GM18517 (cell line): ENCODE measurements around the gene FILIP1L.

Source experiments
- ATAC-seq: cut with Tn5 transposase; IDR thresholded peaks from one replicate; pipeline ENCODE4 v1.9.1; 2021; ENCODE audit warnings: mild to moderate bottlenecking, moderate library complexity; ENCODE audit not compliant: unreplicated experiment

FILIP1L gene

DNA sequence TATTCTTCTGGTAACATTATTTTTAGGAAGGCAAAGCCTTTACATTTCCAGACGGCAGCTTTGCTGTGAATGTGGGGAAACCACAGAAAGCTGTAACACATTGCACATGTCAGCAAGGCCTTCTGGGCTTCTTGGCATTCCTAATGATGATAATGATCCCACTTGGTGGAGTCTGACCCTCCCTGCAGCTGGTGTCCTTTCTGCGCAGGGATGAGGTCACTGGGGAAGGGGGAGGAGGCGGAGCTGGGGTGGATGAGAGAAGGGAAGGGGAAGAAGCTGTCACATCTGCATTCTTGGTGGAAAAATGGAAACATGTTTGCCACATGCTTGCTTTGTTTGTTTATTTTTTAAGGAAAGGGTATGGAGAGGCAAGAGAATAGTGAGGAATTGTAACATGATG is 68.6 kb downstream of the FILIP1L start:
- ATAC-seq, result no peak

DNA sequence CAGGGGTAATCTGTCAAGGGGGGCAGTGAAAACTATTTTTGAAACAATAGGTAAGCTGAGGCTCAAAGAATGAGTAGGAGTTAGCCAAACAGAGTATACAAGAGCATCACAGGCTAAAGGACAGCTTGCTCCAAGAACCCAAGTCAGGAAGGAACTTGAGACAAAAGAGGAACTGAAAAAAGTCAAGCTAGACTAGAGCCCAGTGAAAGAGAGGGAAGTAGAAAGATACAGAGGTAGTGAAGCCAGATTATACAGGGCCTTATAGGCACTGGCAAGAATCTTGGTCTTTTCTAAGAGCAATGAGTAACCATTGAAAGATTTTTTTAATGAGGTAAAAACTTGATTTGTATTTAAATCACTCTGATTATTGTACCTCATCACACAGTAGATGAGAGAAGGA is 69.9 kb downstream of the FILIP1L start:
- peak; percentile 91 for ATAC-seq

DNA sequence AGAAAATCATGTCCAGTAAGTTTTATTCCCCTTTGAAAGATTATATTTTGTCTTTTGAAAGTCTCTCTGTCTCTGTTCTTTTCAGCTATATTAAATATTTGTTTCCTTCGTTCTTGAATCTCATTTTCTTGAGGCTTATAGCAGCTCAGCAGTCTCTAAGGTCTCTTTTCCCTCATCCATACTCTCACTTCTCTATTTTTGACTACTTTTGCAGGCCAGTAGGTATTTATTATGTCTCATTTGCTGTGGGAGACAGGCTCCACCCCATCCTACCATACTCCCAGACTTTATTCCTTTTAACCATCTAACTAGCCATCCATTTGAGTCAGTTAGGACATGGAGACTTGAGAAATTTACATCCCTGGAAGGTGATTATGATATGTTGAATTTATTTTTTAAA is 71.0 kb downstream of the FILIP1L start:
- no peak for ATAC-seq

DNA sequence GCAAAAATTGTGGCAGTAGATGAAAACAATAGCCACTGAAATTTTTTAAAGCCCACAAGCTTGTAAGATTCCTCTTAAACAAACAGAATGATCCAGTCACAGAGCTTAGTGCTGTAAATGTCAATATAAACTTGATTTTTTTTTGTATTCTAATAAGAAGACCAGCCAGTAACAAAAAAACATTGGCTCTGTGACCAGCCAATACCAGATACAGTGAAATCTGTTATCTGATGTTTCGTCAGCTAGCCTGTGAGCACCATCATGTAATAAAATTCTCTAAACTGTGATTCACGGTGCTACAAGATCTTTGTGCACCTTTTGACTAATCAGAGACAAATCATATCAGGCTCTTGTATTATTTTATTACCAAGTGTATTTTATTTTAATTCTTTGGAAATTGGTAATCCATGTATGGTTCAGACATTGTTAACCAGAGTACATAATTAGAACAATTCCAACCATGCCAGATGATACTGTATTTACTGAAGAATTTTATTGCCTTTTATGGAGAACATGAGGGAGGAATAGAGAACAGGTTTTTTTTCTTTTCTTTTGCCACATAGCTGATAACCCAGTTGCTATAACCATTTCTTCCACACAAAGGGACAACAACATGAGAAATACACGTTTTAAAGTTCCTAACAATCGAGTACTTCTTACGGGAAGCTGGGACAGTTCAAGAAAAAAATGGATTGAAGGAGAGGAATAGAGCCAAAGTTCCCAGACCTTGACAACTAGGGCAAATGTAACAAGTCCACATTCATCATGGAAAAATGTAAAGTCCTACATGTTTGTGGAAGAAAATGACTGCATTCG is 71.9 kb downstream of the FILIP1L start:
- no peak for ATAC-seq

DNA sequence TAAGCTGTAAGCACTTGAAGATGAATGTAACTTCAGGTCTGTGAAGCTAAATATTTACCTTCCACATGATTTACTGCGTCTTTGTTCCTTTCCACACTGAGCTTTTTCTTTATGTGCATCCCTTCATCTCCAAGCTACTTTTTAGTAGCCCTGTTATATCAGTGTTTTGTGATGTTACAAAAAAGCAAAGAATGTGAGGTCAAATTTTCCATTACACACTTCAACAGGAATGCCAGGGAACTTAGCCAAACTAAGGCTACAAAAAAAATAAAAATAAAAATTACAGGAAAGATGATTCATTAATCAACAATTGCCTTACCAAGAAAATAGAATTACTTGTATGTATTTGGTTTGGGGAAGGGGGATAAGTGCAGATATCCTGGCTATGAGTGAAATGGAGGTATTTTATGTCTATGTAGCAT is 73.0 kb downstream of the FILIP1L start:
- no peak for ATAC-seq

DNA sequence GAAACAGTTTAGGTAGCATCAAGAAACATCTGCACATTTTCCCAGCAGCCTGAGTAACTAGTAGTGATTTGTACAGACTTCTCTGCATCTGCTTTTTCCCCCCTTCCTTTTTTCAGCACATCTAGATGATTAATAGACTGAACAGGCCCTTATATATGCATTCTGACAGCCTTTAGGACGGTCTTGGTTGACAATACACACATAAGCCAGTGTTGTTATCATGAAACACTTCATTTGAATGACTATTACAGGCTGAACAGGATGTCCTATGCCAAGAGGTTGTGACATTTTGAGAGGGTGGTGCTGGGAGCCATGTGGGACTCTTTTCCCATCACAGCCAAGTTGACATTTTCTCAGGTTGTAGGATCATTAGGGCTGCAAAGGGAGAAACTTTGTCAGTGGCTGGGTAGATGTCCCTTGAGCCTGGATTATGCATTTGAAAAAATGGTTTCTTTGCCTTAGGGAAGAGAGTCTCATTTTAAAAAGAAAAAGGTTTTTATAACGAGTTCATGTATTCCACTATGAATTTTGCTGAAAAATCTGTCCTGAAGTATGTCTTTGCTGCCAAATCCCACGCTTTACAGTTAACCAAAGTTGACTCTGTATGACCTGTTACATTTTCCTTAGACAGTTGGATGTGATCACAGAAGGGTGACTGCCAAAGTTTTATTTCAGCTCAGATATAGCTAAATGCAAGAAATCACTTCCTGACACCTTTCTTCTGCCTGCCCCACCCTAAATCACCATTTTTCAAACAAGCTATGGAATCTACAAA is 73.7 kb downstream of the FILIP1L start:
- ATAC-seq, result no peak

DNA sequence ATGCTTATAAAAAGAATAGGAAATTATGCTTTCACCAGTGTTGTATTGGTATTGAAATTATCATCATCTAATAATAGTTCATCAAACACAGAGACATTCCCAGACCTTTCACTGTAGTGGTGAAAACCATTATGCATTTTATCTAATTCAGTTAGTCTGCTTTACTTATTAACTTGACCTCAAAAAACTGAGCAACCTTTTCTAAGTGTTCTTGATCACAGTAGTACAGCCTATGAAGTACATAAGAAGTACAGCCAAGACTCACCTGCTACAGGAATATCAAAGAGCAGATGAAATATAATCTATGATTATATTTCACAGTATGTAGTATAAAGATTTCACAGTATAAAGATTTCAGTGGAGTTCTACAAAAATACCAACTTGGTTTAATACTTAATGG is 75.2 kb downstream of the FILIP1L start:
- ATAC-seq, result no peak

DNA sequence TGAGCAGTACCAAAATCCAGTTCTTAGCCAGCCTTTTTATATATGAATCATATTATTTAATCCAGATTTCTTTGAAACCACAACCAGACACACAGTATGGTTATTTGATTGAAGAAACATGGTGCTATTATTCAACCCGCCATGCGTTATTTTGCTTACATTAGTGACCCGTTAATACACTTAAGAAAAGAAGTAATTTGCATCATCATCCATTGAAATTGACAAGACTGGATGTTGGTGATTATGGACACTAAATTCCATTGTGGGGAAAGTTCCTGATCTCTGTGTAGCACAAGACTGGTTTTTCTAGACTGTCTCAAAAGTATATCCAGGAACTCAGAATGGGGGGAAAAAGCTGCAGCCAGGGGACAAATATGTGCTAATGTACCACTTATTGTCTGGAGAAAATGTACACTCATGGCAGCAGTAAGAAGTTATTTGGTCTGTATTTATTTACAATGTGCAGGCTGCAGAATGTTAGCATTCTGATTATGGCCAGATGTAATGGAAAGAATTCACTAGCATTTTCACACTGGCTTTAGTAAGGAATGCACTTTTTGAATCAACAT is 80.3 kb downstream of the FILIP1L start:
- no peak for ATAC-seq

DNA sequence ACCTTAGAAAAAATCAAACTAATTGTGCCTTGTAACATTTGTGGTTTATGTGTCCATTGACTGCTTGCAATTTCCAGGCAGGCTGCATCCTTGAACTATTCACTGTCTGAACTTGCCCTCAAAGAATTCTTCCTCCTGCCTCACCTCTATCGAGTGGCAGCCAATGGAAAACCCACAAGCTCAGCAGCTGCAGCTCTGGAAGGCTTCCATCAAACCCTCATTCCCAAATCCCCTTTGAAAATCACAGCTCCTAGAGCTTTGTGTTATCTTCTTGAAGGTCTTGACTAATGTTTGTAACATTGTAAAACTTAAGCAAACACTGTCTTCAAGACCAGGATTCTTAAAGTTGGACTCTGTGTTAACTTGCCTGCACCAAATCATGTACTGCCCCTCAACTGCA is 81.1 kb downstream of the FILIP1L start:
- ATAC-seq, result no peak

DNA sequence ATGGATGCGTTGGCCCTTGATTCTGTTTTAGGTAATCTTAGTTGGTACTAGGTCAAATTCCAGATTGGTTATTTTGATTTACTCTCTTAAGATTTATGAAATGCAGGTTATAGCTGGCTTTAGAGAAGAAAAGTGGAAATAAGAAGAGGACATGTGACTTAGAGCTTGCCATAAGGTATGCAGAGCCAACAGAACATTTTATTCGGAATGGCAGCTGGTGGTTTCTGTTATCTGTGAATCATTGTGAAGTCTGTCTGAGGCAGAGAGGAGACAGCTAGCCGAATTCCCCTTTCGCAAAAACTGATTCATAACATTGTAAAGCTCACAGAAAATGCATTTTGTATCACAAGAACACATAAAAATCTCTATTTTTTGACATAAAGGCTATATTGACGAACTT is 82.1 kb downstream of the FILIP1L start:
- no peak for ATAC-seq

DNA sequence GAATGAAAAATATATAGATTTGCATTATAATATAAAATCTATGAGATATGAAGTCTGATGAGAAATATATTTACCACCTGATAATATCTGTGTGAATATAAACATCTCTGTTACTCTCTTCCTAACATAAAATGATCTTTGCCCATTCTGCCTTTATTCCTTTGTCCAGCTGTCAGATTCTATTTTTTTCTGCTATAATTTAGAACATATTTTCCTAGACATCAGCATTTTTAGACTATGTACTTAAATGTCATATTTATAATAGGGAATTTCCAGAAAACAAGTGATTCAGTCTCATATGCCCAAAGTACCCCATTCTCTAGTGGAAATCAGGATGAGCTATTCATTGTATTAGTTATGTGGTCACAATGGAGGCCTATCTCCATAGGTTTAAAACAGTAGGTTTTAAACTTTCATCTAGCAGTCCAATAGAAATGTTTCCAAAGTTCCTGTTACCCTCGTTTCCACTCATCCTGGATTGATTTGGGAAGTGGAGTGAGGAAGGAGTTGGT is 83.3 kb downstream of the FILIP1L start:
- ATAC-seq, result no peak

DNA sequence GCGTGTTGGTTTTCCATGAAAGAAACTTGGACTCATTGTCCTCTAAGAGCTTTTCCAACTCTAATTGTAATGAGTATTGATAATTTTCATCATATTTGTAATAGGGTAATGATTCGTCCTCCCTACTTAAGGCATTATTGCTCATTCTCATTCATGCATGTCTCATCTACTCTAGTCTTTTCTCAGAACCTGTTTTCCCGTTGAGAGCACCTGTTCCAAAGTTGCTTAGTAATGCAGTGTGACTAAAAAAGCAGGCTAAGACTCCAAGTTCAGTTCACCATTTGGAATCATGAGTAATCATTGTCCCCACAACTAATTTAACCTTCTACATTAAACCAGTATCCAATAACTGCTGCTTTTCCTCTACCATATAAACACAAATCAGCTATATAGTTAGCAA is 84.0 kb downstream of the FILIP1L start:
- ATAC-seq, result no peak

DNA sequence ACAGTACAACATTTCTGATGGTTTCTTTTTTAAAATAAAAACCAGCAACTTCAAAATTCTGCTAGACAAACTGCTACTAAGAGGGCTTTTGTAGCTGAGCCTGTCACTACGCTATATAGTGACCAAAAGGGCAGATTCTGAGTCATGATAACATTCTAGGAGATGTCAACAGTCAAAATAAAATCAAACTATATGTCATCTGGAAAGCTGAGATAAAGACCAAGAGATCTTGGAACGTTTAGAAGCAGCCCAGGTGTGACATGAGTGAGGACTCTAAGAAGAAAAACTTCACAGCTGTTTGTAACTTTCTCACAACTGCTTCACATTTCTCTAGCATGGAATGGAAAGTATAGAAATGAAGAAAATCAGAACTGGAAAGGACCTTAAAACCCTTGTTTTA is 84.6 kb downstream of the FILIP1L start:
- ATAC-seq, result no peak

DNA sequence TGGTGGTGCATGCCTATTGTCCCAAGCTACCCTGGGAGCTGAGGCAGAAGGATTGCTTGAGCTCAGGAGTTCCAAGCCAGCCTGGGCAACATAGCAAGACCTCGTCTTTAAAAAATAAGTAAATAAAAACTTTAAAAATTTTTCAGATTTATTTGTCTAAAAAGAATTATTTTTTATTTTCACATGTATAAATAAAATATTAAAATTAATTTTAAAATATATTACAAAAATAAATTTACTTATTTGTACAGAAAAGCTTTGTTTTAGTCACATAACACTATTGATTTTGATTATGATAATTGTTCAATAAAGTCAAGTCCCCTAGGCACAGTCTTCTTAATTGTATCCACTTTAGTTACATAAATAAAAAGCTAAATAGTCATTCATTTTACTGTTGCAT is 85.2 kb downstream of the FILIP1L start:
- ATAC-seq, result no peak

DNA sequence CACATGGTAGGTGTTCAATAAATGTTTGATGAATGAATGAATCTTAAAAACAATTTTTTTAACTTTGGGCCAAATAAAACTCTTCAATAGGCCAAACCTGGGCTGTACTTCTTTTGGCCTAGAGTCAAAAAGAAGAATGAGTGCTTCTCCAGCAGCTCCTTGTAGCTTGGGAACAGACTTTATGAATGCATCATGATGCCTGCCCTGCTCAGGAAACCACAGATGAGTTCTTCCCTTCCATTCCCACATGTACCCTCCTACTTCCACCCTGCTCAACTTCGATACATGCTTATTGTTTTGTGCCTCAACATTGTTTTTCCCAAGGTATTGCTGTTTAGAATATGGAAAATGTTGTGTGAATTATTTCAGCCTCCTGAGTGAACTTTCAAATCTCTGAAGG is 87.0 kb downstream of the FILIP1L start:
- no peak for ATAC-seq

DNA sequence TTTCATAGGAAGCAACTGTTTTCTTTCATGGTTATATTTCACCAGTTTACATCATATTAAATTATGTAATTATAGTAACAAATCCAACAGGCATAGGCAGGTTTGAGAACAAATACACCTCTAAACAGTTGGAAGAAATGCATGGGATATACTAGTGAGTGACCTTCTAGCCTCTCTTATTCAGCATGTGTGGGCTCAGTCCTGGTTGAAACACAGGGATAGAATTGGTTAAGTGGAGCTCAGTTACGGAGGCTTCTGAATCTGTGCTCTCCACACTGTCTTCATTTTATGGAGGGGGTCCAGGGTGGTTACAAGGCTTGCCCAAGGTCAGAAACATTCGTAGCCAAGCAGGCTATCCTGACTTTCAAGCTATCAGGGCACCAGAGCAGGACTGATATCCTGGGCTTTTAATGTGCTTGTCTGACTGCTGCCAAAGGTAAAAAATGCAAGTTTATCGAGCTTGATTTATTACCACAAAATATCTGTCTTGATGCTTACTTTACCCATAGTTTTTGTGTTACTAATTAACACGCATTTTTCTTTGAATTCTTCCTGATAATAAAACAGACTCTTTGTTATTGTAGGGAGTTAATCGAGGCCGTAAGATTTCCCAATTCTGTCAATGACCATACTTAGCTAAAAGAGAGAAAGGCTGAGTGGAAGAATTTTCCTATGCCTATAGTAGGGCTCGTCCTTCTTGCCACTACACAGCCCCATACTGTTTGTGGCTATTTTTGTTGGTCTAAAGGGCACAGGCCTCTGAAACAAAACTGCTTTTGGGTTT is 89.6 kb downstream of the FILIP1L start:
- ATAC-seq, result no peak

DNA sequence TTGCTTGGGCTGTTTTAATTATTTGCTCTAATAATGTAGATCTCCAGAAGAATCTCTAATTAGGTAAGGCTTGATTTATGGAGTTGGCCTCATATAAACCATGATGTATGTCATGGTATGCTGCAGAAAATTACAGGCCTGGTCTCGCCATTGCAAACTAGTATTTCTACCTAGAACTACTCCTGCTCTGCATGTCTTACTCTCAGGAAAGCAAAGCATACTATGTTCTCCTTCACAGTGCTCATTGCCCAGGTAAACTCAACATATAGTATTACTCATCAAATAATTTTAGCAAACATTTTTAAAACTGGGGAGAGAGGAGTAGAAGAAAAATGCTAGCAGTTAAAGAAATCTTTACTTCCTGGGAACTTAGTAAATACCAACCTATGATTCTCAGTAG is 90.7 kb downstream of the FILIP1L start:
- ATAC-seq, result no peak

DNA sequence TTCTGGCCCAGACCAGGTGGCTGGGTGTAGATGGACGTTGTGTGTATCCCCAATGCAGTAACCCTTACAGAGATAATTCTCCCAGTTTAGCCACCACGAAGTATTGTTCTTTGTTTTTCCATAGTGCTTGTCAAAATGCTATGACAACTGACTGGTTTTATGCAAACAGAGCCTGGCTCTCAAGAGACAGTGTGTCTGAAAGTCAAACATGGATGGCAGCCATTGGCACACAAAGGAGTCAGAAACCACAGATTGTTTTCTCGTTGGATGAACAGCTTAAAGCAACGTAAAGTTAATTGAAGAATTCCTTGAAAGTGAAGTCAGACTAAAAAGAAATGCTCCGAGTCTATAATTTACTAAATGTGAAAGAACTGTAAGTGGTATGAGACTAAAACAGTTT is 91.2 kb downstream of the FILIP1L start:
- ATAC-seq, result no peak

DNA sequence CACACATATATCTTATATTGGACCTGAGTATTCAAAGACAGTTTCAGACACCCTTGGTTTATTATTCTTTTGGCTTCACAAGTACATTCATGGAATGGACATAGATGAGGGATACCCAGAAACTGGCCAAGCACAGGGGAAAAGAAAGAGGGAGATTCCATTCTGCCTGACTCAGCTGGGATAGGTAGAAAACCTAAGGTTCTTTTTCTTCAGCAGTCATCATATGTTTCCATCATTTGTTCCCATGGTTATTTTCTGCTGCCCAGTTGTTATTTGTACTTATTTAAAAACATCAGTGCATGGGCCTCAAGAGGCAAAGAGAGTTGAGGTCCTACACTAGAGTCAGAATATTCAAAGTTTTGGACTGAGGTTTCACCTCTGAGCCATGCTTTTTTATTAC is 91.8 kb downstream of the FILIP1L start:
- no peak for ATAC-seq

DNA sequence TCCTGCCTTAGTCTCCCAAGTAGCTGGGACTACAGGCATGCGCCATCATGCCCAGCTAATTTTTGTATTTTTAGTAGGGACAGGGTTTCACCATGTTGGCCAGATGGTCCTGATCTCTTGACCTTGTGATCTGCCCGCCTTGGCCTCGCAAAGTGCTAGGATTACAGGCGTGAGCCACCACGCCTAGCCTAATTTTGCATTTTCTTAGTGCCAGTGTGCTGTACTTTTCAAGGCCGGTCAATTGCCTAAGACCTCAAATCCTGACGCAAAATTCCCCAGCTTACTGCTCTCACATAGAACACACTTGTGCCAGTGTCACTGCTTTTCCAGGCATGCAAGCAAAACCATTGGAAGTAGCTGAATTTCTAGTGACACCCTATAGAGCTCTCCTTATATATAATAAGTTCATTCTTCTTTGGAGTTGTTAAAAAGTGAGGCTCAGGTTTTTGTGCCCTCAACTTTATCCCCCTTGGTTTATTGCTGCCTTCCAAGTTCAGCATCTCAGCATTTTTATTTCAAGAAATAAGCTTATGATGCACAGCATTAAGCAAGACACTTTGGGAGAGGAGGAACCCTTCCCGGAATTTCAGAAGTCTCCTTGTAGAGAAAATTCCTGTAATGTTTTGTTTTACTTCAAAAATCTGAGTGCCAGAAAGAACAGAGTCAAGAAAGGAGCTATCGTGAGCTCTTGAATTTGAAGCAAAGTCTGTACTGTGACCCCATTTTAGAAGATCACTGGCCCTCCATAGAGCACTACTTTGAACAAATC is 93.2 kb downstream of the FILIP1L start:
- ATAC-seq, result no peak
